ENCODE measurements around the gene CALB2. TPM values are rescaled to one million over a fixed set of nuclear protein-coding genes. Genes with fewer than 3 reads are reported as not detected.

CALB2 gene
- polyA plus RNA-seq, 1 donor (not counting 4 experiments of a cell fraction or from before 2014, with no cell fraction given), result 1.4 TPM

DNA sequence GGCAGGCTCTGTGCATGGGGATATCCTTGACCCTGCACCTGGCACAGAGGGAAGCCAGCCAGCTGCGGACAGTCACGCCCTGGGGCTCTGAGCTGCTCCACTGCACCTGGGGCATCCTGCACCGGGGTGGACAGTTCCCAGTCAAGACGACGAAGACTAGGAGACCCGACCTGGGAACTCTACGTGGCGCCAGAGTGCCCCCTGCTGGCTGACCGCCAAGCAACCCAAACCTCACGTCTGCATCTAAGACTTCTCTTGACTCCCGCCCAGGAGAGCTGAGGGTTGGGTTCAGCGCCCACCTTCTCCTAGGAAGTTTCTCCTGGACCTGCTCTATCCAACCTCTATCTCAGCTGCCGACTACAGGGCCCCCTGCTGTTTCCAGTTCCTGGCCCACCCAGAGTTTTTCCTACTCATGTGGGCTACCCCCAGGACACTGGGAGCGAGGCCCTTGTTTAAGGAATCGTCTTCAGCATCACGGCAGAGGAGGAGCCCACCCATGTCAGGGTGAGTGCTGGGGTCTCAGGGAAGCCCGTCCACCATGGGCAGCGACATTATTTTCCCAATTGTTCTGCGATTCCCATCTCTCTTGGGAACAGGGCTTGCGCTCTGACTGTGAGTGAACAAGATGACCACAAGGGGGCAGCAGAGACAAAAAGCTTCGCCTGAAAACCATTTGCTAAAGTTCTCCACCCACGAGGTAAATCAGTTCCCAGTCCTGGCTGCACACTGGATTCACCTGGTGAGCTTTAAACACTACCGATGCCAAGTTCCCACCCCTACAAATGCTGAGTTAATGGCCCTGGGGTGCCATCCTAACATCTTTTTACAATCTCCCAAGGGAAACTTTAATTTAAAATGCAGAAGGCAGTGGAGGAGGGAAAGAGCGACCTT lies 54.0 kb downstream of the CALB2 start:
- no peaks in the 10 kb centered on the region for H3K9me1 ChIP-seq (ENCODE audit: control insufficient read depth, extremely low read depth, insufficient read depth, low read length)
- H3K4me3 ChIP-seq (ENCODE audit: control insufficient read depth in 2 of 3, extremely low read depth in 1 of 3, insufficient read depth in 2 of 3, low read depth in 1 of 3, low read length in 3 of 3), result no peak overlapping the region
- H4K20me1 ChIP-seq (ENCODE audit: control insufficient read depth, extremely low read depth, insufficient read depth, low read length), result no peaks in the 10 kb centered on the region
- H3K9me3 ChIP-seq (ENCODE audit: control insufficient read depth, low read depth, low read length), result no peaks in the 10 kb centered on the region
- no peak overlapping the region for H3K27ac ChIP-seq (ENCODE audit: control insufficient read depth, insufficient read depth, low read length)
- TF ChIP-seq EZH2 (IDR thresholded peaks at IDR 0.05; ENCODE audit: low read length), result no peak
- TF ChIP-seq, protein P1, sequence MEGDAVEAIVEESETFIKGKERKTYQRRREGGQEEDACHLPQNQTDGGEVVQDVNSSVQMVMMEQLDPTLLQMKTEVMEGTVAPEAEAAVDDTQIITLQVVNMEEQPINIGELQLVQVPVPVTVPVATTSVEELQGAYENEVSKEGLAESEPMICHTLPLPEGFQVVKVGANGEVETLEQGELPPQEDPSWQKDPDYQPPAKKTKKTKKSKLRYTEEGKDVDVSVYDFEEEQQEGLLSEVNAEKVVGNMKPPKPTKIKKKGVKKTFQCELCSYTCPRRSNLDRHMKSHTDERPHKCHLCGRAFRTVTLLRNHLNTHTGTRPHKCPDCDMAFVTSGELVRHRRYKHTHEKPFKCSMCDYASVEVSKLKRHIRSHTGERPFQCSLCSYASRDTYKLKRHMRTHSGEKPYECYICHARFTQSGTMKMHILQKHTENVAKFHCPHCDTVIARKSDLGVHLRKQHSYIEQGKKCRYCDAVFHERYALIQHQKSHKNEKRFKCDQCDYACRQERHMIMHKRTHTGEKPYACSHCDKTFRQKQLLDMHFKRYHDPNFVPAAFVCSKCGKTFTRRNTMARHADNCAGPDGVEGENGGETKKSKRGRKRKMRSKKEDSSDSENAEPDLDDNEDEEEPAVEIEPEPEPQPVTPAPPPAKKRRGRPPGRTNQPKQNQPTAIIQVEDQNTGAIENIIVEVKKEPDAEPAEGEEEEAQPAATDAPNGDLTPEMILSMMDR (optimal IDR thresholded peaks at IDR 0.05 in 1 of 3, IDR thresholded peaks at IDR 0.05 in 1 of 3, conservative IDR thresholded peaks at IDR 0.05 in 1 of 3; ENCODE audit: extremely low read depth in 1 of 3, insufficient read depth in 2 of 3, low read length in 3 of 3), result peak; percentile 72 to 79 (median 77)
- no peaks in the 10 kb centered on the region for H3K36me3 ChIP-seq (ENCODE audit: control insufficient read depth in 2 of 2, extremely low read depth in 1 of 2, insufficient read depth in 2 of 2, low read length in 2 of 2)
- dilution Hi-C loops (cut with MboI; ENCODE audit: extremely low pct_ligation_motif_present, low sequenced_read_pairs), result no loop called here
- no peak overlapping the region for H2AFZ ChIP-seq (ENCODE audit: control insufficient read depth, low read length)
- no peak overlapping the region for H3K9ac ChIP-seq (ENCODE audit: control insufficient read depth, extremely low read depth, insufficient read depth, low read length)
- DNase-seq (ENCODE audit: low read depth, low spot score) (no peak), FAIRE-seq (peak; percentile 94)
- H3K4me1 ChIP-seq (ENCODE audit: control insufficient read depth, extremely low read depth, insufficient read depth, low read length), result no peaks in the 10 kb centered on the region
- no peaks in the 10 kb centered on the region for H3K79me2 ChIP-seq (ENCODE audit: control insufficient read depth, insufficient read depth, low read length)
- peak overlapping the region; percentile 22 for H3K4me2 ChIP-seq (ENCODE audit: control insufficient read depth, extremely low read depth, insufficient read depth, low read depth, low read length)
- H3K27me3 ChIP-seq (ENCODE audit: control insufficient read depth, extremely low read depth, insufficient read depth, low read length), result peaks cover 9% of the 10 kb centered on the region

DNA sequence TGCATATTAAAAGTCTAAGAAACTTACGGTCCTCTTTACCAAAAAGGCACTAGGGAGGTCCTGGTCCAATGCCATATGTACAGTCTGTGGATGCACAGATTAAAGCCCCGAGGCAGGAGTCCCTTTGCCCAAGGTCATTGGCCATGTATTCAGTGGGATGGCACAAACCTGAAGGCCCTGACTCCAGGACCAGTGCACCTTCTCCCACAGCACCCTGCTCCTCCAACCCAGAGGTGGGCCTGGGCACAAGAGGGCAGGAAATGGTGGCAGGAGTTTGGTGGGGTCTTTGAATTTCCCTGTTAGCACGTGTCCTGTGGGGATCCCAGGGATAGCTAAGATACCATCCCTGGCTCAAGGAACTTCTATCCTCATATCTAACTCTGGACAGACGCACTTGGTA lies 54.8 kb downstream of the CALB2 start:
- Histone ChIP-seq H3K9ac (ENCODE audit: control insufficient read depth, extremely low read depth, insufficient read depth, low read length) (no peak overlapping the region), H3K27ac (ENCODE audit: control insufficient read depth, insufficient read depth, low read length) (no peak overlapping the region), H3K9me1 (ENCODE audit: control insufficient read depth, extremely low read depth, insufficient read depth, low read length) (no peaks in the 10 kb centered on the region), H3K9me3 (ENCODE audit: control insufficient read depth, low read depth, low read length) (no peaks in the 10 kb centered on the region), H3K79me2 (ENCODE audit: control insufficient read depth, insufficient read depth, low read length) (no peaks in the 10 kb centered on the region), H2AFZ (ENCODE audit: control insufficient read depth, low read length) (no peak overlapping the region), H3K4me3 (ENCODE audit: control insufficient read depth in 2 of 3, extremely low read depth in 1 of 3, insufficient read depth in 2 of 3, low read depth in 1 of 3, low read length in 3 of 3) (no peak overlapping the region), H4K20me1 (ENCODE audit: control insufficient read depth, extremely low read depth, insufficient read depth, low read length) (no peaks in the 10 kb centered on the region), H3K36me3 (ENCODE audit: control insufficient read depth in 2 of 2, extremely low read depth in 1 of 2, insufficient read depth in 2 of 2, low read length in 2 of 2) (no peaks in the 10 kb centered on the region), H3K4me1 (ENCODE audit: control insufficient read depth, extremely low read depth, insufficient read depth, low read length) (no peaks in the 10 kb centered on the region), H3K27me3 (ENCODE audit: control insufficient read depth, extremely low read depth, insufficient read depth, low read length) (peaks cover 9% of the 10 kb centered on the region), H3K4me2 (ENCODE audit: control insufficient read depth, extremely low read depth, insufficient read depth, low read depth, low read length) (no peak overlapping the region)
- TF ChIP-seq EZH2 (IDR thresholded peaks at IDR 0.05; ENCODE audit: low read length), result no peak
- TF ChIP-seq, protein P1 (optimal IDR thresholded peaks at IDR 0.05 in 1 of 3, IDR thresholded peaks at IDR 0.05 in 1 of 3, conservative IDR thresholded peaks at IDR 0.05 in 1 of 3; ENCODE audit: extremely low read depth in 1 of 3, insufficient read depth in 2 of 3, low read length in 3 of 3), result no peak
- DNase-seq (ENCODE audit: low read depth, low spot score) (no peak), FAIRE-seq (no peak)
- dilution Hi-C loops (cut with MboI; ENCODE audit: extremely low pct_ligation_motif_present, low sequenced_read_pairs), result no loop called here
